ENCODE measurements around the gene PSG11.
"Not testable (repeated sequence)": the region's sequence is repeated elsewhere in the genome, so short reads cannot be mapped to it uniquely, and the experiment has no call there.

PSG11 gene

GRCh38 chr19:42988206-42988605 lies 38.1 kb downstream of the PSG11 start:
- DNase-seq (ENCODE audit: low spot score), result not testable (repeated sequence)

- DNase-seq (ENCODE audit: low spot score), result no peak
Measured at GRCh38 chr19:42985588-42985987, 40.7 kb downstream of the PSG11 start.

- not testable (repeated sequence) for DNase-seq (ENCODE audit: low spot score)
Measured at GRCh38 chr19:42982111-42982510, 44.2 kb downstream of the PSG11 start.

GRCh38 chr19:42971451-42971850 lies 54.8 kb downstream of the PSG11 start:
- DNase-seq (ENCODE audit: low spot score), result not testable (repeated sequence)

- no peak for DNase-seq (ENCODE audit: low spot score)
Measured at GRCh38 chr19:42965176-42965575, 61.1 kb downstream of the PSG11 start.

GRCh38 chr19:42961119-42961518 lies 65.2 kb downstream of the PSG11 start:
- DNase-seq (ENCODE audit: low spot score), result no peak

Measured in iPS-NIHi11 (cell line).